Central memory CD8-positive, alpha-beta T cell (primary cell): Measurements from ENCODE around the gene CLEC16A.
A peak's percentile ranks its signal among the peaks of the same experiment; 100 is the strongest.
"Not testable (repeated sequence)": the region's sequence is repeated elsewhere in the genome, so short reads cannot be mapped to it uniquely, and the experiment has no call there.

Source experiments
- ATAC-seq: fragments of 150-1000 bp; cut with Tn5 transposase; replicated peaks from 2 replicates; pipeline ENCODE4 v1.10.0; 2022; ENCODE audit warnings: mild to moderate bottlenecking, moderate FRiP score, moderate number of reproducible peaks; ENCODE audit not compliant: poor library complexity, severe bottlenecking; ENCODE audit errors: extremely low read depth
- DNase-seq, 2 donors: peaks; one replicate each; pipeline ENCODE4 v3.0.0; 2021; ENCODE audit warnings: low spot score in 2 of 2
- H3K27ac Mint-ChIP-seq: one replicate; pipeline ENCODE4 v1.8.0; 2022; ENCODE audit warnings: low read depth, mild to moderate bottlenecking, moderate library complexity, mixed read lengths
- H3K27me3 Mint-ChIP-seq: one replicate; pipeline ENCODE4 v1.8.0; 2022; ENCODE audit warnings: mixed read lengths
- H3K36me3 Mint-ChIP-seq: one replicate; pipeline ENCODE4 v1.8.0; 2022; ENCODE audit warnings: mild to moderate bottlenecking, moderate library complexity, mixed read lengths; ENCODE audit not compliant: insufficient read depth
- H3K4me1 Mint-ChIP-seq: one replicate; pipeline ENCODE4 v1.8.0; 2022; ENCODE audit warnings: mixed read lengths
- H3K4me3 Mint-ChIP-seq: one replicate; pipeline ENCODE4 v1.8.0; 2022; ENCODE audit warnings: mild to moderate bottlenecking, moderate library complexity, mixed read lengths
- H3K9me3 Mint-ChIP-seq: one replicate; pipeline ENCODE4 v1.8.0; 2022; ENCODE audit warnings: mixed read lengths

The CLEC16A gene

GRCh38 chr16:10937068-10937859 is 7.1 kb upstream of the CLEC16A start:
- Mint-ChIP-seq H3K27ac (peak overlapping the region; percentile 64), H3K4me1 (peaks cover 73% of the 10 kb centered on the region), H3K27me3 (no peaks in the 10 kb centered on the region), H3K4me3 (peak overlapping the region; percentile 89), H3K36me3 (peaks cover 16% of the 10 kb centered on the region), H3K9me3 (no peaks in the 10 kb centered on the region)
- ATAC-seq (no peak), DNase-seq (no peak)

- Mint-ChIP-seq H3K4me3 (peak overlapping the region; percentile 89), H3K4me1 (peaks cover 76% of the 10 kb centered on the region), H3K27me3 (no peaks in the 10 kb centered on the region), H3K27ac (peak overlapping the region; percentile 64), H3K9me3 (no peaks in the 10 kb centered on the region), H3K36me3 (peaks cover 13% of the 10 kb centered on the region)
- ATAC-seq, result no peak
- no peak for DNase-seq
Observed at GRCh38 chr16:10938321-10938720, 6.0 kb upstream of the CLEC16A start.

- H3K27me3 Mint-ChIP-seq, result no peaks in the 10 kb centered on the region
- peaks cover 75% of the 10 kb centered on the region for H3K4me1 Mint-ChIP-seq
- H3K9me3 Mint-ChIP-seq, result no peaks in the 10 kb centered on the region
- H3K4me3 Mint-ChIP-seq, result peak overlapping the region; percentile 89
- DNase-seq, result no peak
- H3K27ac Mint-ChIP-seq, result peak overlapping the region; percentile 64
- H3K36me3 Mint-ChIP-seq, result peaks cover 11% of the 10 kb centered on the region
- no peak for ATAC-seq
Observed at GRCh38 chr16:10938796-10939648, 5.3 kb upstream of the CLEC16A start.

DNA sequence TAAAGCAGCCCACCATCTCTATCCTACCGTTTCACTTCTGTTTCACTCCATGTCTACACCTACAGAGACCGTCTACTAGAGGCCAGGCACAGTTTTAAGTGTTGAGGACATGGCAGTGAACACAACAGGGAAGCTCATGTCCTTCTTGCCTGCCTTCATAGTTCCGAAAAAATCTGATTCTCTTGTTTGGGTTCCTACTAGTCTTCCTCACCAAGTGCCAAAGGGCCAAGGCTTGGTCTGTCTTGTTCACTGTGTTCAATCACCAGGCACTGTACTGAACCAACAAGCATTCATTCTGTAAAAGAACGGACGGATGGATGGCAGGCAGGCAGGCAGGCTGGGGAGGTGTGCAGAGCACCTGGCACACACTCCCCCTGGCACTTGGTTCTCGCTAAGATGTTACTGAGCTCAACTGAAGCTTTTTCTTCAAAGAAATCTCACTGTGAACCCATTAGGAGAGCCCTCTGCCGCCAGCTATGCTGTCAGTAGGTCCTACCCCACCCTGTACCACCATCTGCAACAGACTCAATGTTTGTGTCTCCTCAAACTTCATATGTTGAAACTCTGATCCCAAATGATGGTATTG is 4.6 kb upstream of the CLEC16A start:
- no peak for DNase-seq
- H3K4me3 Mint-ChIP-seq, result peak overlapping the region; percentile 89
- peak overlapping the region; percentile 64 for H3K27ac Mint-ChIP-seq
- peaks cover 76% of the 10 kb centered on the region for H3K4me1 Mint-ChIP-seq
- H3K9me3 Mint-ChIP-seq, result no peaks in the 10 kb centered on the region
- no peaks in the 10 kb centered on the region for H3K27me3 Mint-ChIP-seq
- peaks cover 11% of the 10 kb centered on the region for H3K36me3 Mint-ChIP-seq
- no peak for ATAC-seq

- ATAC-seq (no peak), DNase-seq (no peak)
- Mint-ChIP-seq H3K9me3 (no peaks in the 10 kb centered on the region), H3K36me3 (peaks cover 13% of the 10 kb centered on the region), H3K4me3 (peak overlapping the region; percentile 89), H3K27me3 (no peaks in the 10 kb centered on the region), H3K27ac (peak overlapping the region; percentile 93), H3K4me1 (peaks cover 82% of the 10 kb centered on the region)
Observed at GRCh38 chr16:10940501-10941079, 3.8 kb upstream of the CLEC16A start.

DNA sequence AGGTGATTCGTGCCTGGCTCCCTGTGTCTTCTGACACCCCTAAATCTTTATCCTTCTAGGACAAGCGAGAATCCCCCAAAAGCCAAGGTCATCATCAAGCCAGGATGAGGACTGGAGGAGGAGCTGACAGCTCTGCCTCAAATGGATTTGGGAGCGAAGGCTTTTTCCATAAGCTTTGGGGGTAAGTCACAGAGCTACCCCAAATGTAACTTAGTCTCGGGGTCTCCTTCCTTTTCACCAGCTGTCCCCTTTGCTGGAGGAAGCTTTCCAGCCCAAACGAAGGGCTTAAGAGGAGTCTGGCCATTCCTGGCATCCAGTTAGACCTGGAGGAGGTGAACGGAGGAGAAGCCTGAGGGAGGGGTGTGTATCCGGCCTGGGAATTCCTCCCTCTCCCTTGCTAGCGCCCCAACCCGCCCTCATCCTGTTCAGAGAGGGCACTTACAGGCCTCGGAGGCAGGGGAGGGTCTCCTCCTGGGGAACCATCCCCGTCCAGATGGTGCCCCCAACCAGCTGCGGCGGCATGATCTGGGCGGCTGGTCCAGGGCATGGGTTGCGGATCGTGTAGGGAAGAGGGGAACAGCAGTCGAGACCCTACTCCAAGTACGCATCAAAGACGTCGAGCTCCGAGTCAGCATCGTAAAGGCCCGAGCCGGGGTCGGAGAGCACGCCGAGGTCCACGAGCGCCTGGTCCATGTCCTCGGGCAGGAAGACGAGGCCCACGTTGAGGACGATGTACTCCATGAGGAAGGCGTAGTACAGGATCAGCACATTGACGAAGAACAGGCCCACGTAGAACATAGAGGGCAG is 3.0 kb upstream of the CLEC16A start:
- Mint-ChIP-seq H3K4me1 (peaks cover 82% of the 10 kb centered on the region), H3K9me3 (no peaks in the 10 kb centered on the region), H3K4me3 (peak overlapping the region; percentile 89), H3K36me3 (peaks cover 10% of the 10 kb centered on the region), H3K27ac (peak overlapping the region; percentile 93), H3K27me3 (no peaks in the 10 kb centered on the region)
- peak; percentile 1 for ATAC-seq
- DNase-seq, result no peak

DNA sequence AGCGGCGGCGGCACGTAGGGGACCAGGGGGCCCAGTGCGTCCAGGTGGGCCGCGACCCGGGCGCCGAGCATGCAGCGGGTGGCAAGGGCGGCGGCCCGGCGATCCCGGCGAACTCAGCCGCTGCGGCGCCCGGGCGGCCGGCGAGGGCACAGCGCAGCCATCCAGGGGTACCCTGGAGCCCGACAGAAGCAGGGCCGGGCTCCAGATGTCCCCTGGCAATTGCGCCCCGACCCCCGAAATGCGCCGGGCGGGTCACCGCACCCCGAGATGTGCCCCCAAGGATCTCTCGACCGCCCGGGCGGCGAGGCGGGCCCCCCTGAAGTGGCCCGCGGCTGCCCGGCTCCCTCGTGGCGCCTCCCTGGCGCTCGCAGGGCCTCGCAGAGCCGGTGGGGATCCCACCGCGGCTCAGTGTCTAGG is 2.4 kb upstream of the CLEC16A start:
- DNase-seq, H3K27me3 Mint-ChIP-seq, H3K36me3 Mint-ChIP-seq, H3K9me3 Mint-ChIP-seq: not testable (repeated sequence)
- peak overlapping the region; percentile 89 for H3K4me3 Mint-ChIP-seq
- ATAC-seq, result peak; percentile 2
- peaks cover 78% of the 10 kb centered on the region for H3K4me1 Mint-ChIP-seq
- peak overlapping the region; percentile 93 for H3K27ac Mint-ChIP-seq

DNA sequence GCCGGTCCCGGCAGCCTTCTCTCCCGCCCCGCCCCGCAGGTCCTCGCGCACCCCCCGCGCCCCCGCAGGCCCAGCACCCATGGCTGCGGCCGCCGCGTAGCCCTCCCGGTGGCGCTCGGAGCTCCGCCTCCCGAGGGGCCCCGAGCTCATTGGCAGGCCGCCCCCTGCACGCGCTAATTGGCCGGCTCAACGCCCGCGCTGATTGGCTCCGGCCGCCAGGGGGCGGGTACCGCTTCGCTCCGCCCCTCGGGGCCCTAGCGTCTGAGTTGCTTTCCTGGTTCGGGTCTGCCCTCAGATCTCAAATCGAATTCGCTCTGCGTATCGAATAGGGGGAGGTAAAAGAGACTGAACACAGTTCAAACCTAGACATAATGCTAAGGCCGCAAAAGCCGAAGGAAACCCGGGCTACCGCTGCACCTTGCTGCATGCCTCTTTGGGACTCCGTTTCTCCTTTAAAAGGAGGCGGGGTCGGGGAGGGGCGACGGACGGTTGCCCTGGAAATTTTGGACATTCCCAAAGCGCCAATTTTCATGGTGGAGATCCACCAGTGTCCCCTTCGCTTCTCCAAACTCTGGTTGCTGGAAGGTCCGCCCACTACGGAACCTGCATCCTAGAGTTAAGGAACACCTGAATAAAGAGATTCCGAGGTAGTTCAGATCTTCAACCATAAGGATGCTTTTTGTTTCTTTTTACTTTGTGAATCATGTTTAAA is 1.9 kb upstream of the CLEC16A start, which contains the start of gene DEXI:
Gene DEXI (minus strand): TSS at position 117 of the 712 bp plus-strand sequence. CDS start 463 bp downstream, outside the sequence.
- H3K27ac Mint-ChIP-seq, result peak within 1 kb of the TSS; percentile 93
- DNase-seq (peak; percentile 91 to 93), ATAC-seq (peak; percentile 75)
- H3K9me3 Mint-ChIP-seq, result no peaks in the 10 kb centered on the region
- H3K4me1 Mint-ChIP-seq, result peaks cover 78% of the 10 kb centered on the region
- peak within 1 kb of the TSS; percentile 89 for H3K4me3 Mint-ChIP-seq
- no peaks in the 10 kb centered on the region for H3K27me3 Mint-ChIP-seq
- H3K36me3 Mint-ChIP-seq, result peaks cover 7% of the 10 kb centered on the region

DNA sequence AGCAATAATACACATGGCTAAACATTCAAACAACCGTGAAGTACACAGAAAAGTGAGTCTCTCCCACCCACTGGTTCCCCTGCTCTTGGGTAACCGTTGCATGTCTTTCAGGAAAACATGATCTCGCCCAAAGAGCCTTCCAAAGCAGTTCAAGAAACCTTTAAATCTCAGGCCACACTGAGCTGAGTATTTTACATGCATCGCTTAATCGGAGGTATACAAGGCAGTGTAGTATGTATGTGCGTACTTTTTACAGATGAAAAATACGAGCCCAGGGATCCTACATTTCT is 1.4 kb upstream of the CLEC16A start:
- Mint-ChIP-seq H3K4me3 (peak overlapping the region; percentile 77), H3K27ac (no peak overlapping the region), H3K4me1 (peaks cover 74% of the 10 kb centered on the region), H3K36me3 (peaks cover 7% of the 10 kb centered on the region), H3K27me3 (no peaks in the 10 kb centered on the region), H3K9me3 (no peaks in the 10 kb centered on the region)
- ATAC-seq (no peak), DNase-seq (no peak)

DNA sequence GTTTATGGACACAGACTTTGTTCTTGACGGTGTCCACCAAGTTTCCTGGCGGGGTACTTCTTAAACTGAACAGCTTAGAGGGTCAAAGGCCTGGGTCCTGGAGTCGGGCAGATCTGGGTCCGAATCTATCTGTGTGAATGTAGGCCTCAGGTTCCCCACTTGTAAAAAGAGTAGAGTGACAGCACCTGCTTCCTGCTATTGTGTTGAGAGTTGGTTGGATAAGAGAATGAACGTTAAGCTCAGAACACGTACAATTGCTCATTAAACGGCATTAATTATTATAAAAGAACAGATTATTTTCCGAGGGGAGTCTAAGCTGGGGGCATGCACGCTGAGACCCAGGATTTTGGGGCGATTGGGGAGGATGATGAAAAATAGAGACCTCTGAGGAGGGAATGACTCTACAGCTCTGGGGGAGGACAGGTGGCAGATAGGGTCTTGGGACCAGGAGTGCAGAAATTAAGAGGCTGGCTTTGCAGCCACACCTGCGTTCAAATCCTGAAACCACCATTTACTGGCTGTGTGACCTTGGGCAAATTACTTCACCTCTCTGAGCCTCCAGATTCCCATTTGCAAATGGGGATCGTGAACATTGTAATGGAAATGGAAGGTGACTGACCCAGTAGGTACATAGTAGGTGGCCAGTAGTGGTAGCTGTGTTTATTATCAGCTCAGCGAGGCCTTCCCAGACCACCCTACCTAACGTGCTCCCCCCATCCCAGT is 862 bp downstream of the CLEC16A start:
- Mint-ChIP-seq H3K9me3 (no peaks in the 10 kb centered on the region), H3K4me3 (peak overlapping the region; percentile 90), H3K27ac (peak overlapping the region; percentile 86), H3K36me3 (peaks cover 7% of the 10 kb centered on the region), H3K4me1 (peaks cover 68% of the 10 kb centered on the region), H3K27me3 (no peaks in the 10 kb centered on the region)
- no peak for ATAC-seq
- DNase-seq, result no peak

GRCh38 chr16:10946308-10946707 is 1.9 kb downstream of the CLEC16A start:
- H3K4me3 Mint-ChIP-seq, result peak overlapping the region; percentile 90
- no peak for ATAC-seq
- peaks cover 9% of the 10 kb centered on the region for H3K36me3 Mint-ChIP-seq
- H3K27me3 Mint-ChIP-seq, result no peaks in the 10 kb centered on the region
- H3K27ac Mint-ChIP-seq, result no peak overlapping the region
- DNase-seq, result no peak
- H3K9me3 Mint-ChIP-seq, result no peaks in the 10 kb centered on the region
- H3K4me1 Mint-ChIP-seq, result peaks cover 63% of the 10 kb centered on the region
